ENCODE data around the gene NDRG4. TPM values are rescaled to one million over a fixed set of nuclear protein-coding genes. Genes with fewer than 3 reads are reported as not detected.

NDRG4 gene
- total and polyA plus RNA-seq, 2 experiments from 2014 or later = 8.6 to 8.7 TPM

- Histone ChIP-seq H3K9me2 (replicated peaks; ENCODE audit: insufficient read depth) (no peaks in the 10 kb centered on the region), H3K4me1 (ENCODE audit: insufficient read depth) (peaks cover 12% of the 10 kb centered on the region), H4K20me1 (ENCODE audit: insufficient read depth, poor library complexity, severe bottlenecking) (no peaks in the 10 kb centered on the region), H3K36me3 (replicated peaks; ENCODE audit: insufficient read depth, low read depth) (no peaks in the 10 kb centered on the region), H3K4me3 (no peak overlapping the region), H3K9me3 (ENCODE audit: low read depth) (no peaks in the 10 kb centered on the region), H3K4me2 (no peak overlapping the region), H3K27ac (no peak overlapping the region), H2AFZ (no peak overlapping the region), H3K27me3 (peaks cover 72% of the 10 kb centered on the region), H3K79me2 (no peaks in the 10 kb centered on the region)
- TF ChIP-seq EZH2phosphoT487 (IDR thresholded peaks at IDR 0.05; ENCODE audit: low read depth, severe bottlenecking, unreplicated experiment) = no peak
- no peak for TF ChIP-seq EZH2 (IDR thresholded peaks at IDR 0.05; ENCODE audit: borderline replicate concordance)
- no peak for TF ChIP-seq CTCF (IDR thresholded peaks at IDR 0.05; ENCODE audit: poor library complexity)
- 87% methylated on average over 3 of the region's 3 CpGs for whole genome bisulfite sequencing (ENCODE audit: low lambda C conversion rate, missing lambda C conversion rate)
- DNase-seq (ENCODE audit: low spot score) = no peak
Measured at GRCh38 chr16:58466396-58466795, 33.5 kb upstream of the NDRG4 start.

GRCh38 chr16:58467905-58468304, 32.0 kb upstream of the NDRG4 start:
- 87% methylated on average over 5 of the region's 5 CpGs for WGBS (ENCODE audit: low lambda C conversion rate, missing lambda C conversion rate)
- no peak for TF ChIP-seq EZH2phosphoT487 (IDR thresholded peaks at IDR 0.05; ENCODE audit: low read depth, severe bottlenecking, unreplicated experiment)
- H3K4me1 ChIP-seq (ENCODE audit: insufficient read depth) = peaks cover 12% of the 10 kb centered on the region
- H3K9me2 ChIP-seq (replicated peaks; ENCODE audit: insufficient read depth) = no peaks in the 10 kb centered on the region
- no peaks in the 10 kb centered on the region for H3K36me3 ChIP-seq (replicated peaks; ENCODE audit: insufficient read depth, low read depth)
- DNase-seq (ENCODE audit: low spot score) = no peak
- H4K20me1 ChIP-seq (ENCODE audit: insufficient read depth, poor library complexity, severe bottlenecking) = no peaks in the 10 kb centered on the region
- H3K4me2 ChIP-seq = no peak overlapping the region
- no peak overlapping the region for H3K27ac ChIP-seq
- peaks cover 57% of the 10 kb centered on the region for H3K27me3 ChIP-seq
- no peak overlapping the region for H3K4me3 ChIP-seq
- H3K79me2 ChIP-seq = no peaks in the 10 kb centered on the region
- H2AFZ ChIP-seq = no peak overlapping the region
- no peaks in the 10 kb centered on the region for H3K9me3 ChIP-seq (ENCODE audit: low read depth)

- Histone ChIP-seq H2AFZ (no peak overlapping the region), H3K4me3 (no peak overlapping the region), H3K27me3 (peaks cover 27% of the 10 kb centered on the region), H3K27ac (no peak overlapping the region), H3K79me2 (no peaks in the 10 kb centered on the region), H3K4me2 (no peak overlapping the region), H3K9me2 (replicated peaks; ENCODE audit: insufficient read depth) (no peaks in the 10 kb centered on the region), H4K20me1 (ENCODE audit: insufficient read depth, poor library complexity, severe bottlenecking) (no peaks in the 10 kb centered on the region), H3K4me1 (ENCODE audit: insufficient read depth) (no peaks in the 10 kb centered on the region), H3K9me3 (ENCODE audit: low read depth) (no peaks in the 10 kb centered on the region), H3K36me3 (replicated peaks; ENCODE audit: insufficient read depth, low read depth) (no peaks in the 10 kb centered on the region)
- TF ChIP-seq EZH2phosphoT487 (IDR thresholded peaks at IDR 0.05; ENCODE audit: low read depth, severe bottlenecking, unreplicated experiment) = no peak
- WGBS (ENCODE audit: low lambda C conversion rate, missing lambda C conversion rate) = 71% methylated on average over 10 of the region's 10 CpGs
- DNase-seq (ENCODE audit: low spot score) = no peak
Measured at GRCh38 chr16:58471209-58471975, 28.6 kb upstream of the NDRG4 start.

GRCh38 chr16:58472266-58472665, 27.7 kb upstream of the NDRG4 start:
- no peaks in the 10 kb centered on the region for H3K79me2 ChIP-seq
- H3K27ac ChIP-seq = no peak overlapping the region
- no peaks in the 10 kb centered on the region for H3K36me3 ChIP-seq (replicated peaks; ENCODE audit: insufficient read depth, low read depth)
- no peak overlapping the region for H3K4me2 ChIP-seq
- WGBS (ENCODE audit: low lambda C conversion rate, missing lambda C conversion rate) = 94% methylated on average over 9 of the region's 9 CpGs
- H3K9me3 ChIP-seq (ENCODE audit: low read depth) = no peaks in the 10 kb centered on the region
- H3K9me2 ChIP-seq (replicated peaks; ENCODE audit: insufficient read depth) = no peaks in the 10 kb centered on the region
- H3K27me3 ChIP-seq = peaks cover 18% of the 10 kb centered on the region
- H3K4me3 ChIP-seq = no peak overlapping the region
- no peaks in the 10 kb centered on the region for H4K20me1 ChIP-seq (ENCODE audit: insufficient read depth, poor library complexity, severe bottlenecking)
- H3K4me1 ChIP-seq (ENCODE audit: insufficient read depth) = no peaks in the 10 kb centered on the region
- no peak overlapping the region for H2AFZ ChIP-seq
- DNase-seq (ENCODE audit: low spot score) = no peak
- TF ChIP-seq EZH2 (IDR thresholded peaks at IDR 0.05; ENCODE audit: borderline replicate concordance) (no peak), EZH2phosphoT487 (IDR thresholded peaks at IDR 0.05; ENCODE audit: low read depth, severe bottlenecking, unreplicated experiment) (no peak), CTCF (IDR thresholded peaks at IDR 0.05; ENCODE audit: poor library complexity) (no peak)

Data from hepatocyte (in vitro differentiated cells).